ENCODE results near the gene ANKS6. TPM values are rescaled to one million over a fixed set of nuclear protein-coding genes. Genes with fewer than 3 reads are reported as not detected.

ANKS6 gene
- total and polyA plus RNA-seq, 9 of the 15 experiments (the other 6 are each of a cell fraction or from before 2014, with no cell fraction given): 9.9 to 74.5 (median 36.9) TPM

GRCh38 chr9:98833090-98833956 lies 37.0 kb upstream of the ANKS6 start (continued):
- TF ChIP-seq HDAC8 (tag; IDR thresholded peaks at IDR 0.05) (peak; percentile 52; the same call in 1 of the 2 replicates), ZNF696 (CRISPR knock-in tag; conservative IDR thresholded peaks at IDR 0.05) (no peak), ZNF124 (CRISPR knock-in tag; IDR thresholded peaks at IDR 0.05) (no peak), RFX1 (IDR thresholded peaks at IDR 0.05) (no peak), ZNF780A (CRISPR knock-in tag; IDR thresholded peaks at IDR 0.05) (no peak), SP2 (IDR thresholded peaks at IDR 0.05; ENCODE audit: extremely low read depth, low read depth, low read length, poor library complexity, severe bottlenecking) (no peak), ZBTB11 (CRISPR knock-in tag; IDR thresholded peaks at IDR 0.05) (peak in 1 of 3 experiments; percentile 85; a peak in 2 of 6 replicates), ZNF764 (CRISPR knock-in tag; IDR thresholded peaks at IDR 0.05; ENCODE audit: low read depth) (no peak), PRPF4 (IDR thresholded peaks at IDR 0.05; ENCODE audit: insufficient read depth, low read depth, low read length, poor library complexity, severe bottlenecking) (no peak), ZNF197 (CRISPR knock-in tag; IDR thresholded peaks at IDR 0.05; ENCODE audit: low read depth) (peak; percentile 64; the same call in 1 of the 2 replicates), ZNF699 (CRISPR knock-in tag; IDR thresholded peaks at IDR 0.05; ENCODE audit: insufficient replicate concordance) (no peak), POLR2G (IDR thresholded peaks at IDR 0.05; ENCODE audit: low read depth, low read length) (peak; percentile 64), ZFX (CRISPR knock-in tag; IDR thresholded peaks at IDR 0.05) (peak; percentile 62), EGR1 (conservative IDR thresholded peaks at IDR 0.05) (no peak; the same call in 1 of the 2 replicates), NFATC3 (IDR thresholded peaks at IDR 0.05) (no peak)
- TF ChIP-seq, protein P1, sequence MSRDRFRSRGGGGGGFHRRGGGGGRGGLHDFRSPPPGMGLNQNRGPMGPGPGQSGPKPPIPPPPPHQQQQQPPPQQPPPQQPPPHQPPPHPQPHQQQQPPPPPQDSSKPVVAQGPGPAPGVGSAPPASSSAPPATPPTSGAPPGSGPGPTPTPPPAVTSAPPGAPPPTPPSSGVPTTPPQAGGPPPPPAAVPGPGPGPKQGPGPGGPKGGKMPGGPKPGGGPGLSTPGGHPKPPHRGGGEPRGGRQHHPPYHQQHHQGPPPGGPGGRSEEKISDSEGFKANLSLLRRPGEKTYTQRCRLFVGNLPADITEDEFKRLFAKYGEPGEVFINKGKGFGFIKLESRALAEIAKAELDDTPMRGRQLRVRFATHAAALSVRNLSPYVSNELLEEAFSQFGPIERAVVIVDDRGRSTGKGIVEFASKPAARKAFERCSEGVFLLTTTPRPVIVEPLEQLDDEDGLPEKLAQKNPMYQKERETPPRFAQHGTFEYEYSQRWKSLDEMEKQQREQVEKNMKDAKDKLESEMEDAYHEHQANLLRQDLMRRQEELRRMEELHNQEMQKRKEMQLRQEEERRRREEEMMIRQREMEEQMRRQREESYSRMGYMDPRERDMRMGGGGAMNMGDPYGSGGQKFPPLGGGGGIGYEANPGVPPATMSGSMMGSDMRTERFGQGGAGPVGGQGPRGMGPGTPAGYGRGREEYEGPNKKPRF (IDR thresholded peaks at IDR 0.05; ENCODE audit: low read depth, low read length): no peak
- TF ChIP-seq, protein P2, sequence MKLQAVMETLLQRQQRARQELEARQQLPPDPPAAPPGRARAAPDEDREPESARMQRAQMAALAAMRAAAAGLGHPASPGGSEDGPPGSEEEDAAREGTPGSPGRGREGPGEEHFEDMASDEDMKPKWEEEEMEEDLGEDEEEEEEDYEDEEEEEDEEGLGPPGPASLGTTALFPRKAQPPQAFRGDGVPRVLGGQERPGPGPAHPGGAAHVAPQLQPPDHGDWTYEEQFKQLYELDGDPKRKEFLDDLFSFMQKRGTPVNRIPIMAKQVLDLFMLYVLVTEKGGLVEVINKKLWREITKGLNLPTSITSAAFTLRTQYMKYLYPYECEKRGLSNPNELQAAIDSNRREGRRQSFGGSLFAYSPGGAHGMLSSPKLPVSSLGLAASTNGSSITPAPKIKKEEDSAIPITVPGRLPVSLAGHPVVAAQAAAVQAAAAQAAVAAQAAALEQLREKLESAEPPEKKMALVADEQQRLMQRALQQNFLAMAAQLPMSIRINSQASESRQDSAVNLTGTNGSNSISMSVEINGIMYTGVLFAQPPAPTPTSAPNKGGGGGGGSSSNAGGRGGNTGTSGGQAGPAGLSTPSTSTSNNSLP (IDR thresholded peaks at IDR 0.05; ENCODE audit: borderline replicate concordance, low read depth, low read length): peak; percentile 26; the same call in 1 of the 2 replicates

Data from K562 (cell line).